ENCODE measurements around the gene RGL2.

Gene RGL2

DNA sequence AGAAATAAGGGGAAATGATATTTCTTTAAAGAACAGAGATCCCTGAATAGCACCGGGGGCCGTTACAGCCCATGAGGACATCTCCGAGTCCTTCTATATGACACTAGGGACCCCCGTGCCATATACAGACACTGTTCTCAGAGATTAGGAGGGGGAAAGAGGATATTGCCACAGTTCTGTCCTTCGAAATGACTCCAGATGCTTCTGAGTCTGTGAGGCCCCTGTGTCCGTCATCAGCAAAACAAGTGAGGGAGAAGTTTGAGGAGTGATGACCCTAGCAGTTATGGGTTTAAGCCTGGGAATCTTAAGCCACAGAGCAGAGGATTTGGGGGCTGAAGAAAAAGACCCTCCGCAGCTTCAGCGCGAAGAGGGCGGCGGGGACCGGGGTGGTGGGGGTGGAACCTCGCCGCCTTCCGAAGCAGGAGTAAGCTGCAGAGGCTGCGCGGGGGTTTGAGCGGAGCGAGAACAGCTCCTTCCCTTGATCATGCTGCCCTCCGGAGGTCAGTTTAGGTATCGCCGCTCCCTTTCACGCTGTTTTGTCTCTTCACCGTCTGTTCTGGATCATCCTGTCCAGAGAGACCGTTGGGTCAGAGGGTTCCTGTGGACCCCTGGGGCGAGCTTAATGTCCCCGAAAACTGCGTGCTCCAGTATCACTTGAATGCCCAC is 50.6 kb downstream of the RGL2 start:
- TF ChIP-seq, protein P1, sequence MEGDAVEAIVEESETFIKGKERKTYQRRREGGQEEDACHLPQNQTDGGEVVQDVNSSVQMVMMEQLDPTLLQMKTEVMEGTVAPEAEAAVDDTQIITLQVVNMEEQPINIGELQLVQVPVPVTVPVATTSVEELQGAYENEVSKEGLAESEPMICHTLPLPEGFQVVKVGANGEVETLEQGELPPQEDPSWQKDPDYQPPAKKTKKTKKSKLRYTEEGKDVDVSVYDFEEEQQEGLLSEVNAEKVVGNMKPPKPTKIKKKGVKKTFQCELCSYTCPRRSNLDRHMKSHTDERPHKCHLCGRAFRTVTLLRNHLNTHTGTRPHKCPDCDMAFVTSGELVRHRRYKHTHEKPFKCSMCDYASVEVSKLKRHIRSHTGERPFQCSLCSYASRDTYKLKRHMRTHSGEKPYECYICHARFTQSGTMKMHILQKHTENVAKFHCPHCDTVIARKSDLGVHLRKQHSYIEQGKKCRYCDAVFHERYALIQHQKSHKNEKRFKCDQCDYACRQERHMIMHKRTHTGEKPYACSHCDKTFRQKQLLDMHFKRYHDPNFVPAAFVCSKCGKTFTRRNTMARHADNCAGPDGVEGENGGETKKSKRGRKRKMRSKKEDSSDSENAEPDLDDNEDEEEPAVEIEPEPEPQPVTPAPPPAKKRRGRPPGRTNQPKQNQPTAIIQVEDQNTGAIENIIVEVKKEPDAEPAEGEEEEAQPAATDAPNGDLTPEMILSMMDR (IDR thresholded peaks at IDR 0.05; ENCODE audit: low read length, missing control alignments) = peak; percentile 87
- DNase-seq (ENCODE audit: low read depth) = peak; percentile 89
- H3K4me3 ChIP-seq (replicated peaks; ENCODE audit: low read depth, low read length) = peak overlapping the region; percentile 79

DNA sequence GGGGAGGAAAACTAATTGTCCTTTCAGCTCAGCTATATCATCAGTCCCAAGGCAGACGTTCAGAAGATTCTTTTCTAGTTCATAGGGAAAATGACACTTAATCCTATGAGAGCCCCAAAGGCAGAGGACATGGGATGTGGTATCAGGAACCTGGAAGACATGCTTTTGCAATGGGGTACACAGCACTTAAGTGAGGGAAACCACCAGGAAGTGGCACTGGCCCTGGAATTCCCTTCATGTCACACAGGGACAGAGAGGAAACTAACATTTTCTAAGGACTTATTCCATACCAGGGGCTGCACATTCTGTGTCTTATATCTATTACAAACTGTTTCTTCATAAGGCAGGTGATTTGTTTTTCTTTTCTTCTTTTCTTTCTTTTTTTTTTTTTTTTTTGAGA is 55.3 kb downstream of the RGL2 start:
- DNase-seq (ENCODE audit: low read depth) = no peak
- TF ChIP-seq, protein P1 (IDR thresholded peaks at IDR 0.05; ENCODE audit: low read length, missing control alignments) = no peak
- H3K4me3 ChIP-seq (replicated peaks; ENCODE audit: low read depth, low read length) = no peak overlapping the region

DNA sequence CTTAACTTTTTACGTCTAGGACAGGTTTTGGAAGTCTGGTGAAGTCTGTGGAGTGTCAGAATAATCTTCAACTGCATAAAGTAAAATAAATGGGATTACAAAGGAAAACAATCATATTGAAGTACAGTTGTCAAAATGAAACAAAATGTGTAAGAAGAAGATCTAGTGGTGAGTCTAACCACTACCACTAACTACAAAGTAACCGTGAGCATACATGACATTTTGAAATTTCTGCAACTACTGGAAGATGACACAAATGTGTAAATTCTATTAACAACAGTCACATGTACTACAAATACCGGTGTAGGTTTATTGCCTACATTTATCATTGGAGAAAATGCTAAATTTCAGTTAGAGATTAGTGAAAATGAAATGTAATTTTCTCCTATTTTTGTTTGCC is 56.8 kb downstream of the RGL2 start:
- TF ChIP-seq, protein P1 (IDR thresholded peaks at IDR 0.05; ENCODE audit: low read length, missing control alignments) = no peak
- DNase-seq (ENCODE audit: low read depth) = no peak
- no peak overlapping the region for H3K4me3 ChIP-seq (replicated peaks; ENCODE audit: low read depth, low read length)

Measured in fibroblast of pulmonary artery (primary cell).